ENCODE measurements around the gene USF2.

USF2 gene

DNA sequence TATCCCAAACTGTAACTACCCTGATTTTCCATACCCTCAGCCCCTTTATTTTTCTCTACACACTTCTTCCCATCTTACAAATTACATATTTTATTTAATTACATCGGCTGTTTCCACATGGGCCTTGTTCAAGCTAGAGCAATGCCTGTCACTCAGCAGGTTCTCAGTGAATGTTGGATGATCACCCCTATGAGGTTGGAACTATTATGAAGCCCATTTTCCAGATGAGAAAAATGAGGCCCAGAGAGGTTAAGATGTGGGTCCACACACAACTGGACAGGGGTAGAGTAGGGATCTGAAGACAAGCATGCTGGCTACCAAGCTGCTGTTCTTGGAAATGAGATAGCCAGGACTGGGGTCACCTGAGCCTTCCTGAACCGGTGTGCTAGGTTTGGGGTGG is 33.2 kb downstream of the USF2 start:
- DNase-seq (ENCODE audit: low read depth, low spot score) = no peak

DNA sequence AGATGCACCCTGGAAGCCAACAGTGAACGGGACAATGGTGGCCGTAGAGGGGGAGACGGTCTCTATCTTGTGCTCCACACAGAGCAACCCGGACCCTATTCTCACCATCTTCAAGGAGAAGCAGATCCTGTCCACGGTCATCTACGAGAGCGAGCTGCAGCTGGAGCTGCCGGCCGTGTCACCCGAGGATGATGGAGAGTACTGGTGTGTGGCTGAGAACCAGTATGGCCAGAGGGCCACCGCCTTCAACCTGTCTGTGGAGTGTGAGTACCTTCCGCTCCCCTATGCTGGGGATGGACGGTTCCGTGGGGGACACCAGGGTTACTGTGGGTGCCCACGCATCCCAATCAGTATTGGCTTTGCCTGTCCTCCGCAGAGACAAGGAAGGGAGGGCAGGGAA is 33.7 kb downstream of the USF2 start:
- no peak for DNase-seq (ENCODE audit: low read depth, low spot score)

DNA sequence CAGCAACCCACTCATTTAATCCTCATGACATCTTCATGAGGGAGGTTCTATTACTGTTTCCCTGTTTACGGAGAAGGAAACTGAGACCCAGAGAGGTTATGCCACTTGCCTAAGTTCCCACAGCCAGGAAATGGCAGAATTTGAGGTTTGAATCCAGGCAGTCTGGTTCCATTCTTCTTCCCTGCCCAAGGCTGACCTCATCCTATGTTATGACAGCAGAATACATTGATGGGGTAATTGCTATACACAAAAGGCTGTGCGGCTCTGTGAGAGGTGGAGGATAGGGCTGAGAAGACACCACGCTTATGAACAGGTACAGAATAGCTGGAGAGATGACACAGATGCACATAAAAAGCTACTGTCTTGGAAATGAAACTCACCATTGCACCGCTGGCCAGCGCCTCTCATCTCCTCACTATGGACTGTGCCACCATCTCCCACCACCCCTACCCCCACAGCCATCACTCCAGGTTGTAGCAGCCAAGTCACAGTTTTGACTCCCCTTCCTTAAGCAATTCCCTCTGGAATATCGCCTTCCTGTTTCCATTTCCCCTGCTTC is 34.7 kb downstream of the USF2 start:
- no peak for DNase-seq (ENCODE audit: low read depth, low spot score)

DNA sequence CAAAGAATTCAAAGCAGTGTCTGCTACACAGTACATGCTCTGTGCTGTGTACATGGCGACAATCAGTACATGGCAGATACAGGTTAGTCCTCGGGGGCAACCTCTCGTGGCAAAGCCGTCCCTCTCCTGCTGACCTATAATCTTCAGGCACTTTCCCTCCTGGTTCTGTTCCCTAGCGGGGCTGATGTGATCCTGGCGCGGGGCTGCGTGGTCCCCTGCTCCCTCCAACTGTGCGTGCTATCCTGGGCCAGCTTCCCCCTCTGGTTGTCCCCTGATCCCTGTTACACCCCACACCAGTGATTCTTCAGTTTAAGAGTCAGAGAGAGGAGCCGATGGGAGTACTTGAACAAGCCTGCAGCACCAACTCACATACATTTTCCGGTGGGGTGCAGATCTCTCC is 35.3 kb downstream of the USF2 start:
- no peak for DNase-seq (ENCODE audit: low read depth, low spot score)

DNA sequence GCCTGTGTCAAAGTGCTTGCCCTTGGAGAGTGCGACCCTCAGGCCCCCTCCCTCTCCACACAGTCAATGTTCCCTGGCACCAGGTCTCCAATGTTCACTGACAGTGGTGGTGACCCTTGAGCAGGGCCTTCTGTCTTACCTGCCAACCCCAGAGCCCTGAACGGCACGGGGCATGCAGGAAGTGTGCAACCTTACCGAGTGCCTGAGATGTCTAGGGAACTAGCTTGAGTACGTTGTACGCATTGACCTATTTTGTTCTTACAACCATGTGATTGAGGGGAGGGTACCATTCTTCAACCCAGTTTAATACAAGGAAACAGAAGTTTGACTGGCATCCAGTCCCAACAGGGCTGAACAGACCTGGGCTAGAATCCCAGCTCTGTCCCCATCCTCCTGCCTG is 36.4 kb downstream of the USF2 start:
- no peak for DNase-seq (ENCODE audit: low read depth, low spot score)

DNA sequence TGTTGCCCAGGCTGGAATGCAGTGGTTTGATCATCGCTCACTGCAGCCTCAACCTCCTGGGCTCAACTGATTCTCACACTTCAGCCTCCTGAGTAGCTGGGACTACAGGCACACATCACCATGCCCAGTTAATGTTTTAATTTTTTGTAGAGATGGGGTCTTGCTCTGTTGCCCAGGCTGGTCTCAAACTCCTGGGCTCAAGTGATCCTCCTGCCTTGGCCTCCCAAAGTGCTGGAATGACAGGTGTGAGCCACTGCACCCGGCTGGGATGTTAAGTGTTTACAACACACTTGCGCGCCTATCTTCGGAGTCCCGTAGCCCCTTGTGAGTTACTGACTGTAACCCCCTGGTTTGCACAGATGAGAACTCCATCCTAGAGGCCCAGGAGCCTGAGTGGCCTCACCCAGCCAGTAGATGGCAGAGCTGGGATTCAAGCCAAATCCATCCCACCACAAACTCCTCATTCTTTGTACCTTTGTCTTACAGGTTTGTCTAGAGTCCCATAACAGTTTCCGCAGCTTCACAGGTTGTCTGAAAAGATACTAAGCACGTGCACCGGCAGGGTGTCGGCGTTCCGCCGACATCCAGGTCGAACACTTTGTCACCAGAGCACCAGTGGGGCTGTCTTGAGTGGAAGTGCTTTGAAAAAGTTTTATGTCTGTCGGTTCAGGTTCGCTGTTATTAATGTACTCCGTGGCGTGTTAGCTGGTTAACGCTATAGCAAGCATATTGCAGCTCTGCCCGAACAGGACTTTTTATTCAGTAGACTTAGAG is 37.9 kb downstream of the USF2 start:
- DNase-seq (ENCODE audit: low read depth, low spot score) = peak; percentile 50

DNA sequence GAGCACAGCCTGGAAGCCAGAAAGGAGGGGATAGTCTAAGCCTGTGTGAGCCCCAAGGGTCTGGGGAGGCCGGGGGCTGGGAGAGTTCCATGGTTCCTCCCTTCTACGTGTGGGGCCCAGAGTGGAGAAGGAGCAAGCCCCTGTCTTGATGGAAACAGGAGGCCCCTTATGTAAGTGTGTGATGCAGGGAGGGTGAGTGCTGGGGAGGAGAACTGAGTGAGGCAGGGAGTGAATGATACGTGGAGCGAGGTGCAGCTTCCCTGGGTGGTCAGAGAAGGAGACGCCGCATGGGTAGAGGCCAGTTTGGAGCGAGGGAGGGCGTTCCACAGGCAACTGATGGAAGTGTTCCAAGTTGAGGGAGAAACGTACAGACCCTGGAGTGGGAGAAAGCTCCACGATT is 39.2 kb downstream of the USF2 start:
- no peak for DNase-seq (ENCODE audit: low read depth, low spot score)

DNA sequence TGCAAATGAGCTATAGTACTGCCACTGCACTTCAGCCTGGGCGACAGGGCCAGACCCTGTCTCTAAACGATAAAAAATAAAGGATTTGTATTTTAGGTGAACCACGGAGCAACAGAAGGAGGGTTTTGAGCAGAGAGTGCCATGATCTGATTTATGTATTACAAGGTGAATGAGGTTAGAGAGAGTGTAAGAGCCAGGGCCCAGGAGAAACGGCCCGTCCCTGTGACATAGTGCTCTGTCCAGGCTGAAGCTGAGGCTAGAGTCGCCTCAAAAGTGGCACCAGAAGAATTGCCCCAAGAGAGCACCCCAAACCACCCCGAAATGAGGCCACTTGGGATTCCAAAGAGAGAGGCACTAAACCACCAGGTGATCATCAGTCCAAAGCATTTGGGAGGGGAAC is 40.1 kb downstream of the USF2 start:
- DNase-seq (ENCODE audit: low read depth, low spot score) = no peak

DNA sequence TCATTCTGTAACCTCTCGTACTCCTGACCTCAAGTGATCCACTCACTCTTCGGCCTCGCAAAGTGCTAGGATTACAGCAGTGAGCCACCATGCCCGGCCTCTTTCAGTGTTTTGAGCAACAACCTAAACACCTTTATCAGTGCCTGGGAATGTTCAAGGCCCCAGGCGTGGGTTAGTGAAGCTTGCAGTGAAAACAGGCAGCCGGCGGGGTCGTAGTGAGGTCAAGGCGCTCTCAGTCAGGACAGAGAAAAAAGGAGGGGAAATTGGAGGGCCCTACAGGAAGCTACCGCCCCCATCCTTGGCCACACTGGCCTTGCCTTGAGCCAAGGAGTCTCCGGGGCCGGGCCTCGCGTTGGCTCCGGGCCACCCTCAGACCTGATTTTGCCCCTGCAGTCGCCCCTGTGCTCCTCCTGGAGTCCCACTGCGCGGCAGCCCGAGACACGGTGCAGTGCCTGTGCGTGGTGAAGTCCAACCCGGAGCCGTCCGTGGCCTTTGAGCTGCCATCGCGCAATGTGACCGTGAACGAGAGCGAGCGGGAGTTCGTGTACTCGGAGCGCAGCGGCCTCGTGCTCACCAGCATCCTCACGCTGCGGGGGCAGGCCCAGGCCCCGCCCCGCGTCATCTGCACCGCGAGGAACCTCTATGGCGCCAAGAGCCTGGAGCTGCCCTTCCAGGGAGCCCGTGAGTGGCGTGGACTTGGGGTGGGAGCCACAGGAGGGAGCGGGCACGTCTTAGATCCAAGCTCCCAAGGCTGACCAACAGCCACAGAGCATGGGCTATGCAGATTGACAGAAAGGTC is 40.9 kb downstream of the USF2 start:
- no peak for DNase-seq (ENCODE audit: low read depth, low spot score)

DNA sequence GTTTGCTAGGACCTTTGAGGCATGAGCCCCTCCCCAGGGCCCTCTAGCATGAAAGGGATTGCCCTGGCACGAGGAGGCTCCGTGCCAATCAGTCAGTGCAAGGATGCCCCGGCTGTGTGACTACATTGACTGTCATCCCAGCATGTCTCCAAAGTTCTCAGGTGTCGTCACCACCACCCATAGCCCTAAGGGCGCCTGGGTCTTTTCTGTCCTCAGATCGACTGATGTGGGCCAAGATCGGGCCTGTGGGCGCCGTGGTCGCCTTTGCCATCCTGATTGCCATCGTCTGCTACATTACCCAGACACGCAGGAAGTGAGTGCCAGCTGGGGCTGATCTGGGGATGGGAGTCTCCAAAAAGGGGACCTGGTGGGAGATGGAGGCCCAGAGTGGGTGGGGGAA is 41.6 kb downstream of the USF2 start:
- DNase-seq (ENCODE audit: low read depth, low spot score) = no peak

DNA sequence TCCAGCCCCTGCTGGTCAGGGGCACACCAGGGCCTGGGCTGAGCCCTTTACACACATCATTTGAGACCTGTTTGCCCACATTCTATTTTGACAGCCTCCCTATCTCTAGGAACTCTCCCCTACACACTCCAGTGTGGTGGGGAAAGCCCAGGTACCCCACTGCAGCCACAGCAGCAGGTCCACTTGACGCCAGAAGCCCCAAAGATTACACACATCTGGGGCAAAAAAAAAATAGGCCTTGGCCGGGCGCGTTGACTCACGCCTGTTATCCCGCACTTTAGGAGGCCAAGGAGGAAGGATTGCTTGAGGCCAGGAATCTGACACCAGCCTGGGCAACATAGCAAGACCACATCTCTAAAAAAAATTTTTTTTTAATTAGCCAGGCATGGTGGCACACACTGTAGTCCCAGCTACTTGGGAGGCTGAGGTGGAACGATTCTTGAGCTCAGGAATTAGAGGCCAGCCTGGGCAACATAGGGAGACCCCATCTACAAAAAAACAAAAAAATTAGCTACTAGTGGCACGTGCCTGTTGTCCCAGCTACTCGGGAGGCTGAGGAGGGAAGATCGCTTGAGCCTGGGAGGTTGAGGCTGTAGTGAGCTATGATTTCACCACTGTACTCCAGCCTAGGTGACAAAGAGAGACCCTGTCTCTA is 42.2 kb downstream of the USF2 start:
- no peak for DNase-seq (ENCODE audit: low read depth, low spot score)

DNA sequence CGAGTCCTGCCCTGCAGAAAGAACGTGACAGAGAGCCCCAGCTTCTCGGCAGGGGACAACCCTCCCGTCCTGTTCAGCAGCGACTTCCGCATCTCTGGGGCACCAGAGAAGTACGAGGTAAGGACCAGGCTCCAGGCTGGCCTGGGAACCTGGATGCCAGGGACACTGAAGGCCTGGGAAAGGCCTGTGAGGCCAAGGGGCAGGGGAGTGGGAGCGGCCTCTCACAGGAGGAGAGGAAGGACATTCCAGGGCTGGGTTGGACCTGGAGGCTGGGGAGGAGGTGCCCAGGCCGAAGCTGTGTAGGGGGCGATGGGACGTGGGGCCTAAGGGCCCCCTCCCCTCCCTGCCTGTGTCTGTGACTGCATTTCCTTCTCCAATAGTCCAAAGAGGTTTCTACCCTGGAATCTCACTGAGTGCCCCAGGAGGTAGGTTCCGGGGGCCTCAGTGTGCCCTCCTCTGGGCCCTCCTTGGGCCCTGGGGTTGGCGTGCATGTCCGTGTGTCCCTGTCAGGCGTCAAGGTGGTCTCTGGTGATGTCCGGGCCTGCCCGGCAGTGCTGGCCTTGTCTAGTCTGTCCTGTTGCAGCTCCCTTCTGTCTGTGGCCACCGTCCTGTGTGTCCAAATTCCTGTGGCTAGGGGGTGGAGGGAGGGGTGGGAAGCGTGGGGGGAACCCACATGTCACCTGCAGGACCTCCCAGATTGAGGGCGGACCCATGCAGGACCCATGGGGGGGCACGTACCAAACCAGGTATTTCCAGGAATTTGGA is 43.3 kb downstream of the USF2 start:
- DNase-seq (ENCODE audit: low read depth, low spot score) = no peak

DNA sequence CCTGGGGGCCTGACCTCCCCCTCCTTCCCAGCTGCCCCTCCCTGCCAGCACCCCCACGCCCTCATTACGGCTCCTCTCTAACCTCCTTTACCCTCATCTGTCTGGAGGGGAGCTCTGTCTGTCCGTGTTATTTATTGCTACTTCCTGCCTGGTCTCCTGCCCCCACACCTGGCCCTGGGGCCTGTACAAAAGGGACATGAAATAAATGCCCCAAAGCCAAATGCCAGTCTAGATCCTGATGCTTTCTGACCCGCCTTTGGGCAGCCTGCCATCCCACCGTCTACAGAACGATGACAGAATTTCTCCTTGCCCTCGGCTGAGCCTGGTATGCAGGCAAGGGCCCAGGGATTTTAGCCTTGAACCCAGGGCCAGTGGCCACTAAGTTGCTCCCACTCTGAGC is 44.8 kb downstream of the USF2 start:
- no peak for DNase-seq (ENCODE audit: low read depth, low spot score)

DNA sequence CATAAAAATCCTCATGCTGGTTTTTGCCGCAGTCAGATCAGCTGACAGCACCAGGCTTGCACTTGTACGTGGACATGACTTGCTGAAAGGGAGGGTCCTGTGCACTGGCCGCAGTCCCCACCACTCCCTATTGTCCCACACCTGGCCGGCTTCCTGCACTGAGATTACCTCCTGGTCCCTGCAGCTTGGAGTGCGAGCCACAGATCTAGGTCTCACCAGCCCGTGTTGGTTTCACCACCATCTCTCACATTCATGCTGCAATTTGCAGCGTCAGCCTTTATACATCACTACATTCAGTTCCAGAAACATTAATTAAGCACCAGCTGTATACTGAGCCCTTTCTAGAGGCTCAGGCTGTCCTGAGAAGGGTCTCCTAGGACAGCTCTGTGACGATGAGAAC is 45.3 kb downstream of the USF2 start:
- no peak for DNase-seq (ENCODE audit: low read depth, low spot score)

DNA sequence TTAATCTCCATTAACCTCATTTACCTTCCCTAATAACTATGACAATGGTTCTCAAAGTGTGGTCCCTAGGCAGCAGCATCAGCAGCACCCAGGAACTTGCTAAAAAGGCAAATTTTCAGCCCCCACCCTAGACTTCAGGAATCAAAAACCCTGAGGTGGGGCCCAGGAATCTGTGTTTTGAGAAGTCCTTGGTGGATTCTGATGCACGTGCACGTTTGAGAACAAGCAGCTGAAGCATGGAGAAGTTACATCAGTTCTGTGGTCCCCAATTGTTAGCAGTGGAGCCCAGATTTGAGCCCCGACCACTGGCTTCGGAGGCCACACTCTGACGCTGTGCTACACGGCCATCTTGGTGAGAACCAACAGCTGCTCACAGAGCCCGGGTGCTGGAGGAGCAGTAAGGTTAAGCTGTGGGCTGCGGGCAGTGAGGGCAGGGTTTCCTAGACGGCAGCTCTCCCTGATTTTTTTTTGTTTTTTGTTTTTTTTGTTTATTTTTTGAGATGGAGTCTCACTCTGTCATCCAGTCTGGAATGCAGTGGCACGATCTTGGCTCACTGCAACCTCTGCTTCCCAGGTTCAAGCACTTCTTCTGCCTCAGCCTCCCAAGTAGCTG is 46.2 kb downstream of the USF2 start:
- no peak for DNase-seq (ENCODE audit: low read depth, low spot score)

DNA sequence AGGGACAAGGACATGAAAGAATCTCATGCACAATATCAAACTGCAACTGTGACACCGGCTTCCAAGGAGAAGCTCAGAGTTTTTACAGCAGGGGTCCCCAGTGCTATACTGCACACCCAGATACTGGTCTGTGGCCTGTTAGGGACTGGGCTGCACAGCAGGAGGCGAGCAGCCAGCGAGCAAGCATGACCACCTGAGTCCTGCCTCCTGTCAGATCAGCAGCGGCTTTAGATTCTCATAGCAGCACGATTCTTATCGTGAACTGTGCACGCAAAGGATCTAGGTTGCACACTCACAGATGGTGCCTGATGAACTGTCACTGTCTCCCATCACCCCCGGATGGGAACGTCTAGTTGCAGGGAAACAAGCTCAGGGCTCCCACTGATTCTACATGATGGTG is 47.1 kb downstream of the USF2 start:
- DNase-seq (ENCODE audit: low read depth, low spot score) = no peak

DNA sequence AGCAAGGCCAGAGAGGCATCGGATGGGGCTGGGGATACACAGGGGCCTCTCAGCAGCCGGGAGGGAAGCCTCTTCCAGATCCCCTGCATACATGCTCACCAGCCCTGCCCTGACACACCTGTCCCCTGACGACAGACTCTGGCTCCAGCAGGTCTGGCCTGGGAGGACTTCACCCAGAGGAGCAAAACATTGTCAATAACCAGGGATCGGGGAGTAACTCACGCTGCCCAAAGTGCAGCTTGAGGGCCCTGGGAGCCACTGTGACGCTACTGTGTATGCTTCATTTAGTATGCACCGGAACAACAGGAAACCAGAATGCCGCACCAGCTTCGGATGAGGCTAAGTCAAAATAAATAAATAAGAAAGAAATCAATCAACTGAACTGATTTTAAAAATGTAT is 47.8 kb downstream of the USF2 start:
- DNase-seq (ENCODE audit: low read depth, low spot score) = no peak

DNA sequence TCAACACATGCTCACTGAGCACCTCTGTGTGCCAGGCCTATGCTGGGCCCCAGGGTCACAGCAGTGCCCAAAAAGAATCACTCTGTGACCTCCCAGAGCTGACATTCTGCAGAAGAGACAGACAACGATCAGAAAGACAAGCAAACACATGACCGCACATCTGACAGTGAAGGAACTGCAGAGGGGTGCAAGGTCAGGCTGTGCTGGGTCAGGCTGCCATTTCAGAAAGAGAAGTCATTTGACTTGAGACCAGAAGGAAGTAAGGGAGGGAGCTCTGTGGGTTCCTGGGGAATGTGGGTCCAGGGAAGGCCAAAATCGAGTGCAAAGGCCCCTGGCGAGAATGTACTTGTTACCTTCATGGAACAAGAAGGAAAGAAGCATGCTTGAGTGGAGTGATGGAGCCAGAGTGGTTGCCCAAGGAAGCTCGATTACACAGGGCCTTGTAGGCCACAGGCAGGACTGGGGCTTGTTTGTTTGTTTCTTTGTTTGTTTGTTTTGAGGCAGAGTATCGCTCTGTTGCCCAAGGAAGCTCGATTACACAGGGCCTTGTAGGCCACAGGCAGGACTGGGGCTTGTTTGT is 48.8 kb downstream of the USF2 start:
- DNase-seq (ENCODE audit: low read depth, low spot score) = no peak

DNA sequence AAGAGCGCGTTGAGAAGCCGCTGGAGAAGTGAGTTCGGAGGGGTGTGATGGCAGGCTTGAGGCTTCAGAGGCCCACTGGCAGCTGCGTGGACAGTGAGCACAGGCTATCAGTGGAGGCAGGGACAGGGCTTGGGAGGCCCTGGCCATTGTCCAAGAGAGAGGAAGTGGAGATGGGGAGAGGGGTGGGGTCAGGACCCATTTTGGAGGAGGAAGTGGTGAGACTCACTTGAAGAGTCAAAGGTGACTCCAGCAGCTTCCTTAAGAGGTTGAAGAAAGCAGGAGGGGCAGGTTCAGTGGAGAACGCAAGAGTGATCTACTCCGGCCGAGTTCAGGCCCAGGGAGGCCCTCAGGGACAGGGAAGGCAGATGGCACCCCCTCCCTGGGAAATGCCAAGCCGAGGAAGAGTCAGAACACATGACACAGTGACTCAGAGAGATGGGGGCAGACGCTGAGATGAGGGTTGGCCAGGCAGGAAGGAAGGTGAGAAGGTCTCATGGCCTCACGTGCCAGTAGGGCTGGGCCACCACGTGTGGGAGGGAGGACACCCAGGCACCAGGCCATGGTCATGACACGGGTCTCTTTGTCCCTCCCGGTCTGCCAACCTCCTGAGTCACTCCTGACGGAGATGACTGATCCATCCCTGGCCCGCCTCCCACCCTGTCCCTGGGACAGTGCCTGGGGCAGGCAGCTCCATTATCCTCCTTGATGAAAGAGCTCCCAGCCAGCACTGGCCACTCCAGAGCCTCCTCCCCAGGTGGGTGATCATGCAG is 50.1 kb downstream of the USF2 start:
- DNase-seq (ENCODE audit: low read depth, low spot score) = no peak

DNA sequence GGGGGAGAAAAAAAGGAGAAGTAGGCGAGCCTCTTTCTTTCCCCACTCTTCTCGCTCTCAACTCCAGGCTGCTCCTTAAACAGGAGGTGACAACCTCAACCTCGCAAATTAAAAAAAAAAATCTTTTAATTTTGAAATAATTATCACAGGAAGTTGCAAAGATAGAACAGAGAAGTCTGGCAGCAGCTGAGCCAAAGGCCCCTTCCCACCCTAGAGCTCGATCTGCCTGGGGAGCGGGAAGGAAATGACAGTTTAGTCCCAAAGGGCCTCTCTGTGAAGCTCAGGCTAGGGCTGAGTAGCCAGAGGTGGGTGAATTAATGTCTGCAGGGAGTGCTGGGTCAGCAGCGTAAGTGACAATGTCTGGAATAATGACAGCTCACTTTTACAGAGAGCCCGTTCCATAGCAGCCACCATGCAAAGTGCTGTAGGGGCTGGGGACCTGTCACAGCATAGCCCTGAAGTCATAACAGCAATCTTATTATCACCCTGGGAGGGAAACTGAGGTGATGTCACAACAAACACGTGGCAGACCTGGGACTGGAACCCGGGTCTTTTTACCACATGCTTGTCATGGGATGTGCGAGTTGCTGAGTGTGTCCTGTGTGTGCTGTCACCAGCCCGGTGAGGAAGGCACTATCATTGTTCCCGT is 51.4 kb downstream of the USF2 start:
- no peak for DNase-seq (ENCODE audit: low read depth, low spot score)

All from iPS DF 19.7 (cell line).